Measurements from ENCODE around the gene NMBR. TPM values are rescaled to one million over a fixed set of nuclear protein-coding genes. Genes with fewer than 3 reads are reported as not detected.
"Not testable (repeated sequence)": the region's sequence is repeated elsewhere in the genome, so short reads cannot be mapped to it uniquely, and the experiment has no call there.

NMBR gene
- total RNA-seq, 1 donor from 2014 or later = not detected

- Mint-ChIP-seq H3K4me3 (no peak overlapping the region), H3K36me3 (ENCODE audit: low read depth) (peaks cover 48% of the 10 kb centered on the region), H3K27me3 (no peaks in the 10 kb centered on the region), H3K4me1 (no peaks in the 10 kb centered on the region), H3K9me3 (no peaks in the 10 kb centered on the region), H3K27ac (no peak overlapping the region)
- intact Hi-C loops (cut with micrococcal nuclease) = no loop called here
- DNase-seq = no peak
Measured at GRCh38 chr6:142172758-142173157, 25.8 kb upstream of the NMBR start.

GRCh38 chr6:142171351-142171750 is 24.4 kb upstream of the NMBR start:
- no peaks in the 10 kb centered on the region for H3K4me1 Mint-ChIP-seq
- no peak overlapping the region for H3K4me3 Mint-ChIP-seq
- intact Hi-C loops (cut with micrococcal nuclease) = no loop called here
- H3K9me3 Mint-ChIP-seq = no peaks in the 10 kb centered on the region
- no peak for DNase-seq
- no peaks in the 10 kb centered on the region for H3K27me3 Mint-ChIP-seq
- no peak overlapping the region for H3K27ac Mint-ChIP-seq
- peaks cover 44% of the 10 kb centered on the region for H3K36me3 Mint-ChIP-seq (ENCODE audit: low read depth)

- no peaks in the 10 kb centered on the region for H3K27me3 Mint-ChIP-seq
- peaks cover 19% of the 10 kb centered on the region for H3K36me3 Mint-ChIP-seq (ENCODE audit: low read depth)
- H3K27ac Mint-ChIP-seq = no peak overlapping the region
- no peak for DNase-seq
- H3K4me3 Mint-ChIP-seq = no peak overlapping the region
- H3K4me1 Mint-ChIP-seq = peaks cover 4% of the 10 kb centered on the region
- intact Hi-C loops (cut with micrococcal nuclease) = no loop called here
- H3K9me3 Mint-ChIP-seq = no peaks in the 10 kb centered on the region
Measured at GRCh38 chr6:142167486-142167885, 20.6 kb upstream of the NMBR start.

- H3K27me3 Mint-ChIP-seq = no peaks in the 10 kb centered on the region
- DNase-seq = no peak
- H3K9me3 Mint-ChIP-seq = no peaks in the 10 kb centered on the region
- intact Hi-C loops (cut with micrococcal nuclease) = no loop called here
- peaks cover 16% of the 10 kb centered on the region for H3K36me3 Mint-ChIP-seq (ENCODE audit: low read depth)
- H3K4me1 Mint-ChIP-seq = peaks cover 4% of the 10 kb centered on the region
- no peak overlapping the region for H3K4me3 Mint-ChIP-seq
- no peak overlapping the region for H3K27ac Mint-ChIP-seq
Measured at GRCh38 chr6:142167071-142167470, 20.1 kb upstream of the NMBR start.

- Mint-ChIP-seq H3K27me3 (no peaks in the 10 kb centered on the region), H3K27ac (no peak overlapping the region), H3K4me1 (peaks cover 4% of the 10 kb centered on the region), H3K4me3 (no peak overlapping the region), H3K36me3 (ENCODE audit: low read depth) (peaks cover 10% of the 10 kb centered on the region), H3K9me3 (no peaks in the 10 kb centered on the region)
- no peak for DNase-seq
- intact Hi-C loops (cut with micrococcal nuclease) = no loop called here
Measured at GRCh38 chr6:142165227-142165626, 18.3 kb upstream of the NMBR start.

- Mint-ChIP-seq H3K4me1 (peaks cover 4% of the 10 kb centered on the region), H3K9me3 (no peaks in the 10 kb centered on the region), H3K4me3 (no peak overlapping the region), H3K27me3 (no peaks in the 10 kb centered on the region), H3K27ac (no peak overlapping the region), H3K36me3 (ENCODE audit: low read depth) (peaks cover 5% of the 10 kb centered on the region)
- DNase-seq = no peak
- intact Hi-C loops (cut with micrococcal nuclease) = no loop called here
Measured at GRCh38 chr6:142162780-142163179, 15.9 kb upstream of the NMBR start.

GRCh38 chr6:142156758-142157068 is 9.8 kb upstream of the NMBR start:
- not testable (repeated sequence) for H3K36me3 Mint-ChIP-seq (ENCODE audit: low read depth); H3K27ac Mint-ChIP-seq; H3K27me3 Mint-ChIP-seq; DNase-seq; H3K4me3 Mint-ChIP-seq; H3K9me3 Mint-ChIP-seq
- peaks cover 10% of the 10 kb centered on the region for H3K4me1 Mint-ChIP-seq
- intact Hi-C loops (cut with micrococcal nuclease) = loop anchor here (1.0 to 2.0 kb wide), 2 partner anchors 9 to 50 kb away; partner anchors contain the start of genes NMBR and VTA1

GRCh38 chr6:142155895-142156757 is 9.2 kb upstream of the NMBR start:
- Mint-ChIP-seq H3K27ac (no peak overlapping the region), H3K4me1 (peaks cover 10% of the 10 kb centered on the region), H3K27me3 (no peaks in the 10 kb centered on the region), H3K4me3 (peak overlapping the region; percentile 4), H3K9me3 (no peaks in the 10 kb centered on the region), H3K36me3 (ENCODE audit: low read depth) (peaks cover under 1% of the 10 kb centered on the region)
- intact Hi-C loops (cut with micrococcal nuclease) = loop anchor here (1.0 to 2.0 kb wide), 2 partner anchors 9 to 51 kb away; partner anchors contain the start of genes NMBR and VTA1
- no peak for DNase-seq

- Mint-ChIP-seq H3K27me3 (no peaks in the 10 kb centered on the region), H3K36me3 (ENCODE audit: low read depth) (peaks cover 8% of the 10 kb centered on the region)
- intact Hi-C loops (cut with micrococcal nuclease) = no loop called here
Measured at GRCh38 chr6:142155091-142155490, 8.2 kb upstream of the NMBR start.

GRCh38 chr6:142154336-142154735 is 7.4 kb upstream of the NMBR start:
- DNase-seq = no peak
- H3K9me3 Mint-ChIP-seq = no peaks in the 10 kb centered on the region
- H3K27me3 Mint-ChIP-seq = no peaks in the 10 kb centered on the region
- H3K4me1 Mint-ChIP-seq = peaks cover 24% of the 10 kb centered on the region
- H3K27ac Mint-ChIP-seq = no peak overlapping the region
- intact Hi-C loops (cut with micrococcal nuclease) = no loop called here
- H3K4me3 Mint-ChIP-seq = no peak overlapping the region
- H3K36me3 Mint-ChIP-seq (ENCODE audit: low read depth) = peaks cover 9% of the 10 kb centered on the region

More at GRCh38 chr6:142155091-142155490, 8.2 kb upstream of the NMBR start:
- DNase-seq = no peak
- Mint-ChIP-seq H3K4me1 (peaks cover 18% of the 10 kb centered on the region), H3K27ac (no peak overlapping the region), H3K9me3 (no peaks in the 10 kb centered on the region), H3K4me3 (no peak overlapping the region)

- H3K27me3 Mint-ChIP-seq = no peaks in the 10 kb centered on the region
- DNase-seq = no peak
- peaks cover 32% of the 10 kb centered on the region for H3K4me1 Mint-ChIP-seq
- intact Hi-C loops (cut with micrococcal nuclease) = no loop called here
- H3K36me3 Mint-ChIP-seq (ENCODE audit: low read depth) = peaks cover 13% of the 10 kb centered on the region
- no peak overlapping the region for H3K4me3 Mint-ChIP-seq
- H3K27ac Mint-ChIP-seq = no peak overlapping the region
- H3K9me3 Mint-ChIP-seq = no peaks in the 10 kb centered on the region
Measured at GRCh38 chr6:142153196-142153595, 6.3 kb upstream of the NMBR start.

- no peaks in the 10 kb centered on the region for H3K9me3 Mint-ChIP-seq
- no peak for DNase-seq
- peaks cover 35% of the 10 kb centered on the region for H3K4me1 Mint-ChIP-seq
- H3K4me3 Mint-ChIP-seq = no peak overlapping the region
- intact Hi-C loops (cut with micrococcal nuclease) = no loop called here
- peaks cover 15% of the 10 kb centered on the region for H3K36me3 Mint-ChIP-seq (ENCODE audit: low read depth)
- no peaks in the 10 kb centered on the region for H3K27me3 Mint-ChIP-seq
- H3K27ac Mint-ChIP-seq = no peak overlapping the region
Measured at GRCh38 chr6:142152746-142153145, 5.8 kb upstream of the NMBR start.

GRCh38 chr6:142141531-142141930 is 5.4 kb downstream of the NMBR start:
- not testable (repeated sequence) for H3K9me3 Mint-ChIP-seq; H3K27ac Mint-ChIP-seq; H3K36me3 Mint-ChIP-seq (ENCODE audit: low read depth); DNase-seq; H3K4me1 Mint-ChIP-seq; H3K4me3 Mint-ChIP-seq; H3K27me3 Mint-ChIP-seq
- intact Hi-C loops (cut with micrococcal nuclease) = loop anchor here (10.0 kb wide), 2 partner anchors 657 to 1953 kb away; partner anchors contain the start of gene SF3B5

GRCh38 chr6:142138876-142139275 is 8.0 kb downstream of the NMBR start:
- H3K9me3 Mint-ChIP-seq = no peaks in the 10 kb centered on the region
- intact Hi-C loops (cut with micrococcal nuclease) = no loop called here
- H3K27ac Mint-ChIP-seq = no peak overlapping the region
- H3K4me3 Mint-ChIP-seq = no peak overlapping the region
- no peaks in the 10 kb centered on the region for H3K36me3 Mint-ChIP-seq (ENCODE audit: low read depth)
- DNase-seq = no peak
- peaks cover 11% of the 10 kb centered on the region for H3K27me3 Mint-ChIP-seq
- no peaks in the 10 kb centered on the region for H3K4me1 Mint-ChIP-seq

- Mint-ChIP-seq H3K4me1 (no peaks in the 10 kb centered on the region), H3K36me3 (ENCODE audit: low read depth) (no peaks in the 10 kb centered on the region), H3K27ac (no peak within 1 kb of the TSS), H3K4me3 (no peak within 1 kb of the TSS), H3K9me3 (no peaks in the 10 kb centered on the region), H3K27me3 (peaks cover 20% of the 10 kb centered on the region)
- no peak for DNase-seq
- intact Hi-C loops (cut with micrococcal nuclease) = no loop called here
Measured at GRCh38 chr6:142132625-142133024, 14.3 kb downstream of the NMBR start, which contains the start of gene GJE1. TSS of gene GJE1 (plus strand) at chr6:142132925. CDS start at chr6:142133159, 234 bp downstream.

Measured in activated CD4-positive, alpha-beta T cell treated with anti-CD3 and anti-CD28 coated beads, Interleukin-2, amount 10 ng/mL, durations not matched to agents 24 days and 14 days (primary cell).